Measurements from ENCODE around the gene MSRB1. TPM values are rescaled to one million over a fixed set of nuclear protein-coding genes. Genes with fewer than 3 reads are reported as not detected.
A peak's percentile ranks its signal among the peaks of the same experiment; 100 is the strongest.
"Not testable (repeated sequence)": the region's sequence is repeated elsewhere in the genome, so short reads cannot be mapped to it uniquely, and the experiment has no call there.

Gene MSRB1
- total RNA-seq, 1 donor from 2014 or later, result 16.6 TPM

- no peak for TF ChIP-seq CTCF (IDR thresholded peaks at IDR 0.05)
Observed at GRCh38 chr16:1961651-1962067, 18.7 kb upstream of the MSRB1 start.

GRCh38 chr16:1960665-1961630 is 17.9 kb upstream of the MSRB1 start:
- DNase-seq (peak; percentile 25), ATAC-seq (ENCODE audit: low read depth) (no peak)
- POLR2A ChIA-PET, result interaction anchor here (0.5 to 9.7 kb wide), 13 partner anchors 8 to 1198 kb away, joined by 3 to 351 read pairs (median 5); partner anchors contain the start of genes ECI1, GFER, MSRB1 and NOXO1
- Mint-ChIP-seq H3K36me3 (ENCODE audit: low read depth) (peaks cover 45% of the 10 kb centered on the region), H3K4me3 (peak overlapping the region; percentile 91), H3K4me1 (peaks cover 55% of the 10 kb centered on the region), H3K9me3 (no peaks in the 10 kb centered on the region), H3K27me3 (no peaks in the 10 kb centered on the region), H3K27ac (peak overlapping the region; percentile 86)
- intact Hi-C loops (cut with micrococcal nuclease), result loop anchor here (5.0 to 10.0 kb wide), 2 partner anchors 306 to 1194 kb away; partner anchors contain the start of gene RNPS1
- no peak for TF ChIP-seq CTCF (IDR thresholded peaks at IDR 0.05)
- CTCF ChIA-PET, result no interaction called here

More at GRCh38 chr16:1961651-1962067, 18.7 kb upstream of the MSRB1 start:
- peaks cover 45% of the 10 kb centered on the region for H3K36me3 Mint-ChIP-seq (ENCODE audit: low read depth)
- intact Hi-C loops (cut with micrococcal nuclease), result loop anchor here (5.0 to 10.0 kb wide), 2 partner anchors 306 to 1193 kb away; partner anchors contain the start of gene RNPS1
- ChIA-PET POLR2A (interaction anchor here (0.6 to 9.7 kb wide), 6 partner anchors 10 to 1560 kb away, joined by 3 to 351 read pairs (median 4); partner anchors contain the start of genes DECR2, GFER, MSRB1 and NOXO1), CTCF (no interaction called here)
- no peaks in the 10 kb centered on the region for H3K9me3 Mint-ChIP-seq
- peaks cover 55% of the 10 kb centered on the region for H3K4me1 Mint-ChIP-seq
- peak overlapping the region; percentile 48 for H3K4me3 Mint-ChIP-seq
- no peak overlapping the region for H3K27ac Mint-ChIP-seq
- no peaks in the 10 kb centered on the region for H3K27me3 Mint-ChIP-seq
- ATAC-seq (ENCODE audit: low read depth) (no peak), DNase-seq (no peak)

- CTCF ChIA-PET, result no interaction called here
- Mint-ChIP-seq H3K9me3 (no peaks in the 10 kb centered on the region), H3K4me1 (peaks cover 49% of the 10 kb centered on the region), H3K36me3 (ENCODE audit: low read depth) (peaks cover 40% of the 10 kb centered on the region), H3K27ac (peak within 1 kb of the TSS; percentile 86), H3K27me3 (no peaks in the 10 kb centered on the region), H3K4me3 (peak within 1 kb of the TSS; percentile 91)
- DNase-seq (peak; percentile 96), ATAC-seq (ENCODE audit: low read depth) (peak; percentile 86)
- POLR2A ChIA-PET, result interaction anchor here (0.9 to 9.7 kb wide), 7 partner anchors 12 to 908 kb away, joined by 3 to 351 read pairs (median 13); partner anchors contain the start of genes GFER, MSRB1, NOXO1 and SYNGR3
- intact Hi-C loops (cut with micrococcal nuclease), result loop anchor here (1.0 to 10.0 kb wide), 5 partner anchors 16 to 1195 kb away; partner anchors contain the start of genes MSRB1, NTHL1, RNPS1 and TSC2
- no peak for TF ChIP-seq CTCF (IDR thresholded peaks at IDR 0.05)
Observed at GRCh38 chr16:1959269-1960039, 16.5 kb upstream of the MSRB1 start, which contains the start of gene NDUFB10. TSS of gene NDUFB10 (plus strand) at chr16:1959538. CDS start at chr16:1959625, 87 bp downstream.

- Mint-ChIP-seq H3K27me3 (no peaks in the 10 kb centered on the region), H3K4me1 (peaks cover 44% of the 10 kb centered on the region), H3K36me3 (ENCODE audit: low read depth) (peaks cover 35% of the 10 kb centered on the region), H3K4me3 (peak overlapping the region; percentile 67), H3K9me3 (no peaks in the 10 kb centered on the region), H3K27ac (no peak overlapping the region)
- intact Hi-C loops (cut with micrococcal nuclease), result loop anchor here (1.0 kb wide), 3 partner anchors 15 to 182 kb away; partner anchors contain the start of genes MSRB1, NTHL1 and TSC2
- DNase-seq (no peak), ATAC-seq (ENCODE audit: low read depth) (peak; percentile 1)
- POLR2A ChIA-PET, result interaction anchor here (2.3 to 9.7 kb wide), 4 partner anchors 13 to 196 kb away, joined by 13 to 351 read pairs (median 38); partner anchors contain the start of genes GFER, MSRB1, NOXO1 and SYNGR3
- TF ChIP-seq CTCF (IDR thresholded peaks at IDR 0.05), result no peak
- CTCF ChIA-PET, result no interaction called here
Observed at GRCh38 chr16:1958715-1959268, 15.8 kb upstream of the MSRB1 start.

GRCh38 chr16:1958143-1958491 is 15.1 kb upstream of the MSRB1 start:
- H3K4me3 Mint-ChIP-seq; H3K9me3 Mint-ChIP-seq; ATAC-seq (ENCODE audit: low read depth); intact Hi-C loops (cut with micrococcal nuclease); H3K27me3 Mint-ChIP-seq; H3K27ac Mint-ChIP-seq; DNase-seq: not testable (repeated sequence)
- H3K36me3 Mint-ChIP-seq (ENCODE audit: low read depth), result peaks cover 28% of the 10 kb centered on the region
- H3K4me1 Mint-ChIP-seq, result peaks cover 38% of the 10 kb centered on the region
- CTCF ChIA-PET, result interaction anchor here (1.3 kb wide), 1 partner anchor 15 kb away, joined by 3 read pairs; no protein-coding TSS in a partner anchor
- POLR2A ChIA-PET, result interaction anchor here (1.1 to 9.7 kb wide), 4 partner anchors 13 to 247 kb away, joined by 3 to 351 read pairs (median 4); partner anchors contain the start of genes GFER, MLST8, MSRB1 and NOXO1

- ATAC-seq (ENCODE audit: low read depth); H3K4me3 Mint-ChIP-seq; H3K9me3 Mint-ChIP-seq; H3K27ac Mint-ChIP-seq; intact Hi-C loops (cut with micrococcal nuclease); DNase-seq; H3K27me3 Mint-ChIP-seq: not testable (repeated sequence)
- Mint-ChIP-seq H3K36me3 (ENCODE audit: low read depth) (peaks cover 23% of the 10 kb centered on the region), H3K4me1 (peaks cover 33% of the 10 kb centered on the region)
- ChIA-PET POLR2A (interaction anchor here (1.1 to 9.7 kb wide), 4 partner anchors 14 to 248 kb away, joined by 3 to 351 read pairs (median 4); partner anchors contain the start of genes GFER, MLST8, MSRB1 and NOXO1), CTCF (interaction anchor here (1.3 kb wide), 1 partner anchor 14 kb away, joined by 3 read pairs; no protein-coding TSS in a partner anchor)
Observed at GRCh38 chr16:1957434-1958142, 14.6 kb upstream of the MSRB1 start.

All from activated B cell treated with CpG ODN at 0.5 μM for 24 hours (primary cell).